Bone marrow (tissue), 2 donors: ENCODE measurements around the gene GCSH.

ENCODE experiments used
- DNase-seq, 2 donors: peaks; one replicate each; lab custom pipeline; 2025; lab: John Stamatoyannopoulos, UW

GCSH gene

DNA sequence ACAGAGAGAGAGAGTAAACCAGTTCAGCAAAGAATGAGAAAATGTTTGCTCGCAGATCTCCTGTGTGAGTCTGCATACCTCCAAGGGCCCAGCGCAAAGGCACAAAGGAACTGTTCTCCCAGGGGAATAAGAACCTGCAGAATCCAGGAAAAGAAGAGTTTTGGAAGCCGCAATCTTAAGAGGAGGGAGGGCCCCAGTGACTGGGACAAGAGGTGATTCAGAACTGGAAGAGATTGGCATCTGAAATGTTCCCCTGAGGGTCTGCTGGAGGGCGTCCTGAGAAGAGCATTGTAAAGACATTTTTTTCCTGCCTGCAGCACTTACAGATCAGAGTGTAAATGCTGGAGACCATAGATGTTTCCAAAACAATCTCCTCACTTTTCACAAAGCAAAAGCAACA is 54.5 kb downstream of the GCSH start:
- DNase-seq, result no peak

DNA sequence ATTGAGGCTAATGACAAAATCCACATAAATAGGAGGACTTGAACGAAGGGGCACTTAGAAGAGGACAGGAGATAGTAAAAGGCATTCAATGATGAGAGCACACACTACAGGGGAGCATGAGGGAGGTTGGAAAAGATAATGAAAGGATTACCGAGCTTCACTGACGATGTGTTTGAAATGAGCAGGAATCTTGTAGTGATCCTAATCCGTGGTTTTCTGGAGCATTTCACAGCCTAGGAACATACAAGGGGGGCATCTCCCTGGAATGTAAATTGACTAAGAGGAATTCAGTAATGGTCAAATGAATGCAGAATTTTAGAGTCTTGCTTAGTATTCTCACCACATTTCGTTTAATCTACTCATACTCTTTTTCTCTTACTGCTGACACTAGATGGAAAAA is 55.4 kb downstream of the GCSH start:
- DNase-seq, result no peak

DNA sequence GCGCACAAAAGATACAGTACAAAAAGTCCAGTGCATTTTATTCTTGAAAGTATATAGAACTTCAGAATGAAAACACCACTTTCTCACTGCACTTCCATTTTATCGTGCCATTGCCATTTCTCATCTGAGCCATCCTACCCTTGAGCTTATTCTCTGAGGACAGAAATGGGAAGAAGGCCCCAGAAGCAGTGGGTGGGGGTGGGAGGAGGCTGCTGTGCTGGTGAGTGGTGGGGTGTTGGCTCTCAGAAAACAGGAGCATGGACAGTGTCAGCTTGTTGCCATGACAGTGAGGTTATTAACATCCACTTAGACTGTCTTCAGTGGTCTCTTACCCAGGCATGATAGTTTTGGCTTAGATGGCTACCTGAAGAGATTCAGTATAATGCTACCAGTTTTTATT is 56.1 kb downstream of the GCSH start:
- no peak for DNase-seq

DNA sequence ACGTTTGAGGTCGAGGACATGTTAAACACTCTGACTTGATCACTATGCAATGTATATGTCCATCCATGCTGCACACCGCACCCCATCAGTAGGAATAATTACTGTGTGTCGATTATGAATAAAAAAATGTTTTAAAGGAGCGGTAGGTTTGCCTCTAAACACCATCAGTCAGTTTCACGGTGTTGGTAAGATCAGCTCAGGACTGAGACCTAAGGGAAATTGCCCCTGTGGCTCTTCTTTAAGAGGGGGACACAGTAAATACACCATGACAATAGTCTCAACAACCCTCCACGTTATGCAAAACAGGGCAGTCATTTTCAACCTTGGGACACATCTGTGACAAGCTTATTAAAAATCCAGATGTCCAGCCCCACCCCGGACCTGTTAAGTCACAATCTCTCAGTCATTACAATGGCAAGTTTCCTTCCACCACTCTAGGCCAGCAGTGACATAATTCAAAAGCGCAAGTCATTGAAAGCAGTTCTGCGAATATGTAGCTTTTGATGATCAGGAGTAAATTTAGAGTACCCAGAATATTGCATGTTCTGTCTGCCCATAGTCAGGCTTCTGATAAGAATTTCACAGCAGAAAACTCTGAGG is 59.3 kb downstream of the GCSH start:
- no peak for DNase-seq

DNA sequence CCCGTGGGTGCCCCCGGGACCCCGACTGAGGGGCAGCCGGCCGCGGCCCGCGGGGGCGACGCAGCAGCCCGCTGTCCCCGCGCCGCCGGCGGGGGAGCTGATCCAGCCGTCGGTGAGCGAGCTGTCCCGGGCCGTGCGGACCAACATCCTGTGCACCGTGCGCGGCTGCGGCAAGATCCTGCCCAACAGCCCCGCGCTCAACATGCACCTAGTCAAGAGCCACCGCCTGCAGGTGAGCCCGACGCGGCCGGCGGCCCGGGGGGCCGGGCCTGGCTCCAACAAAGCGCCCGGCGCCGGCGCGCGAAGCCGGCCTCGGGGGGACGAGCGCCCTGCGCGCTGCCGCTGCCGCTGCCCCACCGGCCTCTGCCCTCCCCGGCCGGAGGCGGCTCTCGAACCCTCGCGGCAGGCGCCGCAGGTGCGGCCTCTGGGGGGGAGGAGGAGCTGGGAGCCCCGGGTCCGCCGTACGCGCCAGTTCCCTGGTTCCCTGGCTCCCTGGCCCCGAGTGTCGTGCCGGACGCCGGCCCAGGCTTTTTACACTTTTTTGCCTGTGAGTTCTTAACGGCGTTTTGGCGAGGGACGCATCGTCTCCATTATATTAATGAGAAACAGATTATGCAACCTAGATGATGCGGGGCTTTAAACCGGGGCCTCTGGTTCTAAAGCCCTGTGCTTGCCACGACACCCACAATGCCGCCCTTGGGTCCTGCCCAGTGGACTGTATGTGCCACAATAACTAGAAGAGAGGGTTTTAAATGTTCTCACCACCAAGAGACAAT is 60.0 kb downstream of the GCSH start:
- peak in 1 of 2 donors; percentile 44 for DNase-seq

DNA sequence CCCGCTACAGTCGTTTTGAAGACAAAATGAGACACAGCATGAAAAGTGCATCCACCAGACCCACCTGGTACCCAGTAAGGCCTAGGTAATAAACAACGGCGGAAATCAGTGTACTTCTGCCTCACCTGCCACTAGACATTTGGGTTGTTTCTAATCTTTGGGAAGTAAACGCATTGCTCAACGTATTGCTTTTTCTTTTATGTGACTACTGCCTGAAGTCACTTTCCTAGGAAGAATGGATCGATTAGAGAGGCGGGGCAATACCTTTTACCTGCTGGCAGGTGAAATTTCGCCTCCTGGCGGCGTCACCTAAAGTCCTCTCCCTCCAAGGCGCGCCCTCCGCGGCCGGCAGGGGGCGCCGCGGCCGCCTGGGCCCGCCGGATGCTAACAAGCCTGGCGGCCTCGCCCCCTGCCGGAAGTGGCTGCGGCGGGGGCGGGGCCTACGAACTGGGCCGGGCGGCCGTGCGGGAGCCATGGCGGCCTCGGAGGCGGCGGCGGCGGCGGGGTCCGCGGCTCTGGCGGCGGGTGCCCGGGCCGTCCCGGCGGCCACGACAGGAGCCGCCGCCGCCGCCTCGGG is 60.7 kb downstream of the GCSH start, which contains the start of gene ATMIN:
TSS of gene ATMIN (plus strand) at position 445 of the 577 bp plus-strand sequence. CDS start at position 474, 29 bp downstream.
- peak; percentile 11 to 55 for DNase-seq
